Mammary epithelial cell (primary cell): ENCODE measurements around the gene PPP1R13L.

ENCODE experiments used
- EZH2 ChIP-seq: IDR thresholded peaks from 2 replicates; pipeline ENCODE4 v1.6.1; 2012; ENCODE audit warnings: low read length, inconsistent platforms, borderline replicate concordance
- TF ChIP-seq, protein P1 (sequence below), 2 donors: IDR thresholded peaks in 1 of 2; conservative IDR thresholded peaks in 1 of 2; 2 replicates each; pipeline ENCODE4 v1.5.1; 2011 to 2012; ENCODE audit warnings: inconsistent platforms in 2 of 2, low read length in 2 of 2, mild to moderate bottlenecking in 2 of 2, control low read depth in 1 of 2, low read depth in 1 of 2; ENCODE audit not compliant: insufficient read depth in 1 of 2; ENCODE audit errors: extremely low read depth in 1 of 2

DNA sequence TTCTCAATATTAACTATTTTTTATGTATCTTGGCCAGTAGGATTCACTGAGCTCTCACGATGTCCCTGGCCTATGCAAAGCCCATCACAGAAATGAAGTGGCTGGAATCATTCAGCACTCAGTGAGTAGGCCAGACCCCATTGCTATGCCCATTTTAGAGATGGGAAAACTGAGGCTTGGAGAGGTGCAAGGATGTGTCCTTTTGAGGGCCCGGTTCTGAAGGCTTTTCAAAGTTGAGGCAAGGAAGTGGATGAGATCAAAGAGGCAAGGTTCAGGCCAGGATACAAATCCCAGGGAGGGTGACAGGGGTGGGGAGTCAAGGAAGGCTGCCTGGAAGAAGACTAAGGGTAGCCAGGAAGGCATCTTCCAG, 37.5 kb upstream of the PPP1R13L start:
- TF ChIP-seq, protein P1, sequence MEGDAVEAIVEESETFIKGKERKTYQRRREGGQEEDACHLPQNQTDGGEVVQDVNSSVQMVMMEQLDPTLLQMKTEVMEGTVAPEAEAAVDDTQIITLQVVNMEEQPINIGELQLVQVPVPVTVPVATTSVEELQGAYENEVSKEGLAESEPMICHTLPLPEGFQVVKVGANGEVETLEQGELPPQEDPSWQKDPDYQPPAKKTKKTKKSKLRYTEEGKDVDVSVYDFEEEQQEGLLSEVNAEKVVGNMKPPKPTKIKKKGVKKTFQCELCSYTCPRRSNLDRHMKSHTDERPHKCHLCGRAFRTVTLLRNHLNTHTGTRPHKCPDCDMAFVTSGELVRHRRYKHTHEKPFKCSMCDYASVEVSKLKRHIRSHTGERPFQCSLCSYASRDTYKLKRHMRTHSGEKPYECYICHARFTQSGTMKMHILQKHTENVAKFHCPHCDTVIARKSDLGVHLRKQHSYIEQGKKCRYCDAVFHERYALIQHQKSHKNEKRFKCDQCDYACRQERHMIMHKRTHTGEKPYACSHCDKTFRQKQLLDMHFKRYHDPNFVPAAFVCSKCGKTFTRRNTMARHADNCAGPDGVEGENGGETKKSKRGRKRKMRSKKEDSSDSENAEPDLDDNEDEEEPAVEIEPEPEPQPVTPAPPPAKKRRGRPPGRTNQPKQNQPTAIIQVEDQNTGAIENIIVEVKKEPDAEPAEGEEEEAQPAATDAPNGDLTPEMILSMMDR (conservative IDR thresholded peaks at IDR 0.05 in 1 of 2, IDR thresholded peaks at IDR 0.05 in 1 of 2; ENCODE audit: extremely low read depth in 1 of 2, insufficient read depth in 1 of 2, low read depth in 1 of 2, low read length in 2 of 2): no peak
- no peak for TF ChIP-seq EZH2
